Smooth muscle cell (in vitro differentiated cells): ENCODE measurements around the gene PRPF31. TPM values are rescaled to one million over a fixed set of nuclear protein-coding genes. Genes with fewer than 3 reads are reported as not detected.

Source experiments
- DNase-seq: peaks from one replicate; lab custom pipeline; 2025; ENCODE audit not compliant: unreplicated experiment; lab: John Stamatoyannopoulos, UW
- H2AFZ ChIP-seq: fragments of 200-600 bp; sonication (generic); 2 replicates; pipeline ENCODE4 v1.6.0; 2016; ENCODE audit warnings: antibody characterized with exemption, low read depth, mild to moderate bottlenecking
- H3F3A ChIP-seq: fragments of 200-600 bp; sonication (generic); 2 replicates; pipeline ENCODE4 v1.6.0; 2017; ENCODE audit warnings: antibody characterized with exemption, low read depth
- H3K27ac ChIP-seq: fragments of 200-600 bp; sonication (generic); 2 replicates; pipeline ENCODE4 v1.5.1; 2016; ENCODE audit warnings: low read depth, mild to moderate bottlenecking
- H3K27me3 ChIP-seq: fragments of 200-600 bp; sonication (generic); 2 replicates; pipeline ENCODE4 v1.6.1; 2016; ENCODE audit warnings: low read depth, mild to moderate bottlenecking
- H3K36me3 ChIP-seq: fragments of 200-600 bp; sonication (generic); 2 replicates; pipeline ENCODE4 v1.5.1; 2016; ENCODE audit warnings: low read depth
- H3K4me1 ChIP-seq: fragments of 200-600 bp; sonication (generic); 2 replicates; pipeline ENCODE4 v1.5.1; 2016; ENCODE audit warnings: low read depth
- H3K4me2 ChIP-seq: fragments of 200-600 bp; sonication (generic); 2 replicates; pipeline ENCODE4 v1.6.0; 2016; ENCODE audit warnings: mild to moderate bottlenecking
- H3K4me3 ChIP-seq: fragments of 200-600 bp; sonication (generic); 2 replicates; pipeline ENCODE4 v1.5.1; 2016; ENCODE audit warnings: mild to moderate bottlenecking
- H3K79me2 ChIP-seq: fragments of 200-600 bp; sonication (generic); 2 replicates; pipeline ENCODE4 v1.6.0; 2016; ENCODE audit warnings: low read depth, mild to moderate bottlenecking
- H3K9ac ChIP-seq: fragments of 200-600 bp; sonication (generic); 2 replicates; pipeline ENCODE4 v1.6.0; 2016; ENCODE audit warnings: low read depth
- H3K9me3 ChIP-seq: fragments of 200-600 bp; sonication (generic); replicated peaks from 2 replicates; pipeline ENCODE4 v1.5.1; 2016; ENCODE audit warnings: low read depth
- H4K20me1 ChIP-seq: fragments of 200-600 bp; sonication (generic); 2 replicates; pipeline ENCODE4 v1.6.0; 2016; ENCODE audit warnings: low read depth
- WGBS: methylation state at CpG from one replicate; pipeline ENCODE4 v1.1.7; 2016; ENCODE audit warnings: low lambda C conversion rate; 5-methylcytosine and 5-hydroxymethylcytosine counted together
- polyA plus RNA-seq: library from polyadenylated mRNA; unstranded; fragments of >200 nt; fragmentation: Nextera tagmentation; extraction: Ambion mirVana; gene quantifications from 2 replicates; pipeline ENCODE4 v1.2.1, GENCODE V29; 2016
- total RNA-seq: library from RNA; depleted of rRNA; stranded (reverse); fragments of >200 nt; gene quantifications from 2 replicates; pipeline ENCODE4 v1.2.3, GENCODE V29; 2014
- TF ChIP-seq, protein P1 (sequence below): fragments of 200-600 bp; sonication (generic); IDR thresholded peaks from 2 replicates; pipeline ENCODE4 v1.5.1; 2017; ENCODE audit warnings: borderline replicate concordance, mild to moderate bottlenecking, antibody characterized with exemption; ENCODE audit not compliant: insufficient read depth, poor library complexity, severe bottlenecking

The PRPF31 gene
- total and polyA plus RNA-seq, 2 experiments from 2014 or later: 42.8 to 81.2 TPM

DNA sequence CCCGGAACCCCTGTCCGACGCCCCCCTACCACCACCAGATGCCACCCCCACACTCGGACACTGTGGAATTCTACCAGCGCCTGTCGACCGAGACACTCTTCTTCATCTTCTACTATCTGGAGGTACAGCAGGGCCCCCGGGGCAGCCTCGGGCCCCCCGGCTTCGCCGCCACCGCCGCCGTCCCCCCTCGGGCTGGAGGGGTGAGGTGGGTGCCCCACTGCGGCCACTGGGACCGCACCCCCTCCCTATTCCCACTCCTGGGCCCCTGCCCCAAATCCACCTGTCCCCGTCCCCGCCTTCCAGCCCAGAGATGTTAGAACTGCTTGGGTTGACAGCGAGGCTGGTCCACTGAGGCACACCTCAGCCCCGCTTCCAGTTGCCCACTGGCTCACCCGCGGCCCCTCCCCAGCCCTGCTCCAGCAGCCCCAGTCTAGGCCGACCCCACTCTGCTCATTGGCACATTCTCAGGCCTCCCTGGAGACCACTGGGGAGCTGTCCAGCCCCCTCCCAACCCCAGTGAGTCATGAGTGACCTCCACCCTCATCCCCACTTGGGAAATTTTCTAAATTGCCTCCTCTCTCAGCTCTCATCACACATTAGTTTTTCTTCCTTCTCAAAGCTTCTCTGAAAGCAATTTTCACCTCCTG, 37.4 kb downstream of the PRPF31 start:
- Histone ChIP-seq H3K9ac (no peak overlapping the region), H2AFZ (no peak overlapping the region), H3K79me2 (no peaks in the 10 kb centered on the region), H4K20me1 (peaks cover 9% of the 10 kb centered on the region), H3K4me3 (no peak overlapping the region), H3K36me3 (no peaks in the 10 kb centered on the region), H3K27me3 (no peaks in the 10 kb centered on the region), H3F3A (peaks cover 26% of the 10 kb centered on the region), H3K27ac (no peak overlapping the region), H3K4me1 (no peaks in the 10 kb centered on the region), H3K4me2 (no peak overlapping the region), H3K9me3 (no peaks in the 10 kb centered on the region)
- TF ChIP-seq, protein P1, sequence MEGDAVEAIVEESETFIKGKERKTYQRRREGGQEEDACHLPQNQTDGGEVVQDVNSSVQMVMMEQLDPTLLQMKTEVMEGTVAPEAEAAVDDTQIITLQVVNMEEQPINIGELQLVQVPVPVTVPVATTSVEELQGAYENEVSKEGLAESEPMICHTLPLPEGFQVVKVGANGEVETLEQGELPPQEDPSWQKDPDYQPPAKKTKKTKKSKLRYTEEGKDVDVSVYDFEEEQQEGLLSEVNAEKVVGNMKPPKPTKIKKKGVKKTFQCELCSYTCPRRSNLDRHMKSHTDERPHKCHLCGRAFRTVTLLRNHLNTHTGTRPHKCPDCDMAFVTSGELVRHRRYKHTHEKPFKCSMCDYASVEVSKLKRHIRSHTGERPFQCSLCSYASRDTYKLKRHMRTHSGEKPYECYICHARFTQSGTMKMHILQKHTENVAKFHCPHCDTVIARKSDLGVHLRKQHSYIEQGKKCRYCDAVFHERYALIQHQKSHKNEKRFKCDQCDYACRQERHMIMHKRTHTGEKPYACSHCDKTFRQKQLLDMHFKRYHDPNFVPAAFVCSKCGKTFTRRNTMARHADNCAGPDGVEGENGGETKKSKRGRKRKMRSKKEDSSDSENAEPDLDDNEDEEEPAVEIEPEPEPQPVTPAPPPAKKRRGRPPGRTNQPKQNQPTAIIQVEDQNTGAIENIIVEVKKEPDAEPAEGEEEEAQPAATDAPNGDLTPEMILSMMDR: no peak
- DNase-seq: no peak
- WGBS: 94% methylated on average over 13 of the region's 25 CpGs

DNA sequence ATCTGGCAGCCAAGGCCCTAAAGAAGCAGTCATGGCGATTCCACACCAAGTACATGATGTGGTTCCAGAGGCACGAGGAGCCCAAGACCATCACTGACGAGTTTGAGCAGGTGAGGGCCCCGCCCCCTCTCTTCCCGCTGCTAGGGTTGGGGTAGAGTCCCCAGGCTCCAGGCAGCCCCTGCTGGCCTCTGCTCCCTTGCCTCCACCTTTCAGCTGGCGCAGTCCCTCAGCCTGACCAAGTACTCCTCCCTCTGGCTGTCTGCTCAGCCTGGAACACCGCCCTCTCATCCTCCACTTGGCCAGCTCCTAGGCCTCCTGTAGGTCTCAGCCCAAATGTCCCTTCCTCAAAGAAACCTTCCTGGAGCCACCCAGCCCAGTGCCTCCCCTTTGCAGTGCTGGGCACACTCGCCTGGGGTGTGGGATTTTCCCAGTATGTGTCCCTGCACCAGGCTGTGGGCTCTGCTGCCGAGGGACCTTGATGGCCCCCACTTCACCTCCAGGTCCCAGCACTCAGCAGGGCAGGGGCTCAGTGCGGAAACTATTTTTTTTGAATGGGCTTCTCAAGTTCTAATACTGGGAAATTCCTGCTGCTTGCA, 38.3 kb downstream of the PRPF31 start:
- WGBS: 96% methylated on average over 10 of the region's 10 CpGs
- Histone ChIP-seq H4K20me1 (peaks cover 9% of the 10 kb centered on the region), H3K36me3 (no peaks in the 10 kb centered on the region), H3K27ac (peak overlapping the region; percentile 4), H3F3A (peaks cover 29% of the 10 kb centered on the region), H3K9me3 (no peaks in the 10 kb centered on the region), H3K4me2 (no peak overlapping the region), H2AFZ (no peak overlapping the region), H3K79me2 (peaks cover 6% of the 10 kb centered on the region), H3K9ac (no peak overlapping the region), H3K4me3 (no peak overlapping the region), H3K4me1 (peaks cover 6% of the 10 kb centered on the region), H3K27me3 (no peaks in the 10 kb centered on the region)
- TF ChIP-seq, protein P1: no peak
- no peak for DNase-seq

- no peak overlapping the region for H2AFZ ChIP-seq
- H3K27ac ChIP-seq: no peak overlapping the region
- TF ChIP-seq, protein P1: no peak
- no peak for DNase-seq
- H3K36me3 ChIP-seq: no peaks in the 10 kb centered on the region
- H3K4me3 ChIP-seq: no peak overlapping the region
- H3K4me1 ChIP-seq: peaks cover 8% of the 10 kb centered on the region
- H3K27me3 ChIP-seq: no peaks in the 10 kb centered on the region
- no peak overlapping the region for H3K4me2 ChIP-seq
- peaks cover 29% of the 10 kb centered on the region for H3F3A ChIP-seq
- 92% methylated on average over 18 of the region's 18 CpGs for WGBS
- no peaks in the 10 kb centered on the region for H3K9me3 ChIP-seq
- peaks cover 9% of the 10 kb centered on the region for H4K20me1 ChIP-seq
- H3K9ac ChIP-seq: no peak overlapping the region
- H3K79me2 ChIP-seq: peaks cover 6% of the 10 kb centered on the region
Measured at GRCh38 chr19:54154603-54155345, 39.2 kb downstream of the PRPF31 start.
